Left forelimb (tissue), 1 donor: ENCODE measurements around the gene OXGR1.
"Not testable (repeated sequence)": the region's sequence is repeated elsewhere in the genome, so short reads cannot be mapped to it uniquely, and the experiment has no call there.

Experiments
- DNase-seq: peaks from one replicate; pipeline ENCODE4 v3.0.0-alpha.2; 2018; ENCODE audit warnings: low spot score

The OXGR1 gene

DNA sequence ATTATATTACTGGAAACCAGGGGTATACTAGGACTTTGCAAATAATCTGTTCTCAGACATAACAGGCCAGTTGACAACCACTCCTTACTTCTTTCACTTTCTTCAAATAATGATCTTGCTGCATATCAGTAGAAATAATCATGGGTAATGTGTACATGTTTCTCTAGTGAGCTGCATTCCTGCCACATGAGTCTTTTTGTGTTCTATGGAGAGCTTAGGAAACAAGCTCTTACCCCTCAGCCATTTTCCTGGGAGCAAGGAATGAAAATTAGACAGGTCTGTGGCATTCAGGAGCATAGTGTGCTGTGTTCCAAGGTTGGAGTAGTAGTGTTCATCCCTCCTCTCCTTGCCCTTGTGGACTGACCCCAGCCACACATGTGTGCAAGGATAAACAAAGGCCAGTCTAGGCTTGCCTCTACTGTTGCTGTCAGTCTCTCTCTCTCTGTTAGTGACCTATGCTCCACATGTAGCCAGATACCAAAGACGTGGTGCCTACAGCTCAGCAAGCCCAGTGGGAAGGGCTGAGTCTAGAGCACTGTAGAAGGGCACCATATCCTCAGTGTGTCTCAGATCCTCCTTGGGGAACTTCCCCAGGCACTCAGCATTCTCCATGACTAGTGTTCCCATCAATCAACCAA is 11.5 kb upstream of the OXGR1 start:
- DNase-seq = no peak

DNA sequence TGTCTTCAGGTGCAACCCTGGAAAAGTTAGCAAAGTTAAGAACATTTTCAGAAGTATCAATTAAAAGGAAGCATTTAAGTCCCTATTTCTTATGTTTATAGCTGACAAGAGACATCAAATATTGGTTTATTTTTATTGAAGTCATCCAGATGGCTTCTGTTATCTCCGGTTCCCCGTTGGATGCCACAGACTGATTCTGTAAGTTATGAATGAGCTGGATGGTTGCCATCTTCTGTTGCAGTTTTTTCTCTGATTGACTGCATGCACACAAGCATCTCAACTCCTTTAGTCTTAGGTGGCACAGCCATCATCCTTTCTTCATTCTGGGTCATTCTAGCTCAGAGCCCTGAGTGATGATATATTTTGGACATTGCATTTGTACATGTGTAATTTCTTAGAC is 10.6 kb upstream of the OXGR1 start:
- no peak for DNase-seq

DNA sequence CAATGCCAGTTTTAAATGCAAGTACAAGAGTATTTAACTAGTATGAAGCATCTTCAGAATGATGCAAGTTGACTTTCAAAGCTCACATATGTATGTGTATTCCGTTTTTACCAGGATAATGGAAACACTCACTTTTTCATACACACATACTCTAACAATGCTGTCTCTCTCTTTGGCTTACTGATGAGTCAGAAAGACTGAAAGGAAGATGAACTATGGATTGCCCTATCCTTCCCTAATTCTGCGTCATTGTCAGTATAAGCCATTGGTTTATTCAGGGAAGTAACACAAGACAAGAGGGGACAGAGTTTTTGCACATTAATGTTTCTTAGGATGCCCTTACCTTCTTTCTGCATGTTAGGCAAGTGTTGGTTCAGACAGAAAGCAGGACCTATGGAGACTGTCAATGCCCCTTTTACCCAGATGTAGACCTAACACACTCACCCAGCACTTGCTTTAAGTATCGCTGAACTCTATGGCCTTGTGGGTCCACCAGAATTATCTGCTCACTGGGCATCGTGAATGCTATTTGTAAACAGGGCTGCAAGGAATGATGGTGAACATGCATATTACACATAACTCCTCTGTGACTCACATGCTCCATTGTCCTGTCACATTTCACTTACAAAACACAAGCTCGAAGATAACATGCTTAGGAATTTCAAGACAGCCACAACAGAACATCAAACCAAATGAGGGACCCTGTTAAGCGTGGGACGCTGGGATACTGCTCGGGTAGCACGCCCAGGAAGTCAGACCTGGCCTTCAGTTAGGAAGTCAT is 10.0 kb upstream of the OXGR1 start:
- no peak for DNase-seq

DNA sequence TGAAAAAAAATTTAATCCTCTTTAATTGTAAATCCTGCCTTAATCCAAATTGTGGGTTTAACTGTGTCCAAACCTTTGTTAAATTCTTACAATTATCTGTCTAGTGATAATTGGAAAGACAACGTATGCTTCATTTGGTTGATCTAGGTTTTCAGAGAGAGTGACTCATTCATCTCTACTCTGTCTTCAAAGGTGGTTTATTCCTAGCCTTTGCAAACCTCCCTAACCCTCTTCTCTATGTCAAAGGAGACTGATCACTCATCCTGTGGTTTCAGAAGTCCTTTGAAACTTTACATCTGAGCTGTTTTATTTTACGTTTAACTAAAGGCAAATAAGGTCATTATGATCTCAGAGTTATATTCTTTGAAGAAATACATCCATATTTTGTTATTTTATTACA is 8.8 kb upstream of the OXGR1 start:
- DNase-seq = no peak

DNA sequence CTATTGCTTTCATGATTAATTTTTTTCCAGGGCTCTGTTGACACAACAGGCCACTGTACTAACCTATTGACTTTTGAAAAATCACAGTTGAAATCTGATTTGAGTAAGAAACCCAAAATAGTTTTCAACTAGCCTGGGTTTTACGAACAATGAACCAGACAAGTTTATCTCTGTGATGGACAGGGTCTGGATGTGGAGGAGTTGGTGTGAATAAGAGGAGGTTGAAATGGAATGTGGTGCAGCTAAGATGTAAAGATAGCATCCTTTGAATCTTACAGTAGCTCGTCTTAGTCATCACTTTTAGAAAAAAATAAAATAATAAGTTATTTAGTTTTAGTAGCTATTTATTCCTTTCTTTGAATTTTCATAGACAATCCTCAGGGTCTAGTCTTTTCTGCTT is 8.3 kb upstream of the OXGR1 start:
- DNase-seq = no peak

DNA sequence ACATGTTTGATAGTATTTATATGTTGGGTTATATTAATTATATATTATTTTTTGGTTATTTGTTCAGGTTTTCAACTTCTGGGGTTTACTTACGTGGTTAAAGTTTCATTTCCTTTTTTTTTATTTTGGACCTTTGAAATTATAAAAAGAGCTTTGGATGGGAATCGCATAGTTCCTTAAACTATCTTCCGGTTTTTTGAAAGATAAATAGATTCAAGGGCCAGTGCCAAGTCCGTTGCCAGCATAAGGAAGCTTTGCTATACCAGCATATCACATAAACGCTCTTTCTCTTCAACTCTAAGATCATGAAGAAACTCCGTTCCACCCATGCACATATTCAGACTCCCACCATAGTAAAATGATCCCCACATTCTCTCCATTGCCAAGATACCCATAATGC is 7.4 kb upstream of the OXGR1 start:
- DNase-seq = no peak

DNA sequence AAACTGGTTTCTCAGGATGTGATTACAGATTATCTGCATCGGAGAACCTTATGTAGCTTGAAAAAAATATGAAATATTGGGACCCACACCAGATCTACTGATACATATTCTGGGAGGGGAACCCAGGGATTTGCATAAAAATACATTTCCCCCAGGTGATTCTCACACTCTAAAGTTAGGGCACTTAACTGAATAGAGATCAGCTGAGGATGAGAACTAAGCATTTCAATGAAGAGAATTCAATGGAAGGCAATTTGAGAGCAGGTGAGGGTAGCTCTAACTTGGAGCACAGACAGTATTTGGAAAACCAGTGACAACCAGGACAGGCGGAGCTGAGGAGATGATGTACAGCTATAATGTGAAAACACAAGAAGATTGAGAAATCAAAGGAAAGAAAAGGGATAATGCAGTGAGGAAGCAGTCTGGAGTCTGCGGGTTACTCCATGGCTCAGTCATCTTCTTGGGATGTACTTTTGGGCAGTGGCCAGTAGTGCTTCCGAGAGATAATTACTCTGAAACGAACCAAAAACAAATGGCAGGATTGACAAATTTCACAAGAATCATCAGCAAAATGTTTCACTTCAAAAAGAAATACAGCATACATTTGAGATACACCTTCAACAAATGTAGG is 6.1 kb upstream of the OXGR1 start:
- no peak for DNase-seq

DNA sequence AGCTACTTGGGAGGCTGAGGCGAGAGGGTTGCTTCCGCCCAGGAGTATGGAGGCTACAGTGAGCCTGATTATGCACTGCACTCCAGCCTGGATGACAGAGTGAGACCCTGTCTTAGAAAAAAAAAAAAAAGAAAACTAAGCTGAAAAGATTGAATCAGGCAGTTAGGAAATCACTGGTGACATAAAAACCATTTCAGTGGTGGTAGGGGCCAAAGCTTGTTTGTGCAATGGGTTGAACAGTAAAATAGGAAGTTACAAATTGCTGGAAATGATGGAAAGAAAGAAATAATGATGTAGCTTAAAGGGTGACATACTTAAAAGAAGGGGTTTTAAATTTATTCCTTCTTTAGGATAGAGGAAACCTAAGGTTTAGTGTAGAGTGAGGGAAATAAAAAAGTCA is 4.8 kb upstream of the OXGR1 start:
- no peak for DNase-seq

DNA sequence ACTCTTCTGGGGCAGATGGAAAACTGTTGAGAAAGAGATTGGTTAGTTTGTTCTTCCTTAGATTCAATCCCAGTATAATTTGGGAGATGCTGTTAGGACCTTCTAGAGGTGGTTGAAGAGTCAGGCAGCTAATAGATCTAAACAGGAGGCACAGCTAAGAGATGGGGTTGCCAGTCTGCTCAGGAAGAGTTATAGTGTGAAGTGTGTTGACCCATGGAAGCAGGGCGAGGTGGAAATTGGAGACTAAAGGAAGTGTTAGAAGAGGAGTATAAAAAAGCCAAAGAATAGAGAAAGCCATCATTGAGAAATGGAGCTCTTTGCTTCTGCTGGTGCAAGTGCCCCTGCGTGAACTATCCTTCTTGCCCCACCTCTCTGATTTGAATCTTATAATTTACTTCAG is 3.8 kb upstream of the OXGR1 start:
- no peak for DNase-seq

DNA sequence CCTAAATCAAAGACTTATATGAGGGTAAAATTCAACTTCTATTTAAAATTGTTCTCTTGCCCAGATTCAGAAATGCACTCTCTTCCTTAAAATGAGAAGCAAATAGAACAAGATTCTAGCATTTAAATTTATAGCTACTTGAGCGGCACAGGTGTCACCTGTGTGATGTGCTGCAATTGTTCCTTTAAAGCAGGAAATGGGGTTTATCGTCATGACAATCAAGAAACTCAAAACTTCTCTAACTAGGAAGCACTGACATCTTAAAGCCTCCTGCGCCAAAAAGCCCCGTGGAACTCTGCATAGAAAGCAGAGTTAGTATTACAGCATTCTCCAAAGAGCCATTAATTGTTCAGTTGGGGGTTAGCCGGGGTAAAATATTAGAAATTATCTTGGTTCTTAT is 2.6 kb upstream of the OXGR1 start:
- no peak for DNase-seq

DNA sequence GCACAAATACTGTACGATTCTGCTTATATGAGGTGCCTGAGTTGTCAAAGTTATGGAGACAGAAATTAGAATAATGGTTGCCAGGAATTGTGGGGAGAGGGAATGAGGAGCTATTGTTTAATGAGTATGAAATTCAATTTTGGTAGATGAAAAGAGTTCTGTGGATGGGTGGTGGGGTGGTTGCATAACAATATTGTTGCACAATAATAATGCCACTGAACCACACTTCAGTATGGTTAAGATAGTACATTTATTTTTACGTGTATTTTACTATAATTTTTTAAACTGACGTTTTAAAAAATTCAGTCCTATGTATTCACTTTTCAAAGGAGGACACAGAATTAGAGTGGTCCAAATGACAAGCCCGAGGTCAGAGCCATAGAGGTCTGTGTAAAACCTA is 1.8 kb upstream of the OXGR1 start:
- DNase-seq = no peak

DNA sequence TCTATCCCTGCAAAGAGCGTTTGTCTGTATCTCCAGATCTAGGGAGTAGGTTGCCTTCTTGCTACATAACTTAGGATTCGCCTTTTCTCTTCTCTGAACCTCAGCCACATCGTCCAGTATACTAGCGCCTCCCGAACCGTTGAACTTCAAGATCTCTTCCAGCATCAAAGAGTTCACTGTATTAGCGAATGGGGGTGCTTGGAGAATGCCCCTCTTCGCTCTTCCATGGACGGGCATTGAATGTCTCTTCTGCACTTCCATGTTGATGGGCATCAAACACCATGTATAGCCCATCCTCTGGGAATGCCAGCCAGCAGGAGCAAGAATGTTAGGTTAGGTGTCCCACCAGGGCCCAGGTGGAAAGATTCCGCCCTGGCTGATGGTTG is 575 bp upstream of the OXGR1 start:
- DNase-seq = no peak

DNA sequence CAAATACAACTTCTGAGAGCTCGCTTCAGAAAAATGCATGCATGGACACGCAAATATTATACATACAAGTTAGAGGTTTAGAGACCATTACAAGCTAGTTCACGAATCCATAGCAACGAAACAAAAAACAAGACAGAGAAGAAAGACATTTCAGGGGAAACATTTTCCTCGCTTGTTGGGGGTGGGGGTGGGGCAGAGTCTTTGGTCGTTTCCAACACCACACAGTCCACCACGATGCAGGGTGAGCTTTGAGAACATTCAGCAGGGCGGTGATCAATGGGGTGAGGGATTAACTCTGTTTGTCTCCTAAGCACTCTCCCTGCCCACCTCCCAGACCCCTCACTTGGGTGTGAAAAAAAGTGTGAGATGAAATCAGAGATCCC is 651 bp downstream of the OXGR1 start:
- DNase-seq = no peak

DNA sequence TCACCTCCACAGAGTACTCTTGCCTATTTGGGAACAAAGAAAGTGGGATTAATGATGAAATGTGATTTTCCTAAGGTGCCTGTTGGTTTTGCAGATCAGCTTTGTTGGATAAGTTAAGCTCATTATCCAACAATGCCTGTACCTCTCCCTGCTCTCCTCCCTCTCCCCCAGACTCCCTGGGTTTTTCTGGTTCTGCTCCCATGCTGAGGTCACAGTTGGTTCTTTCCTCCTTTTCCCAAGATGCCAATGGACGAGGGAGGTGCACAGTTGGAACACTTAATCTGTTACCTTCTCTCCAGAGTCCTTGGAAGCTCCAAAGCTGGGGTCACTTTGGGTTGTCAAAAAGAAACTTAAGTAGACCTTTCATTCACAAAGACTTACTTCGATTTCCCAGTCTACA is 1.6 kb downstream of the OXGR1 start:
- no peak for DNase-seq

DNA sequence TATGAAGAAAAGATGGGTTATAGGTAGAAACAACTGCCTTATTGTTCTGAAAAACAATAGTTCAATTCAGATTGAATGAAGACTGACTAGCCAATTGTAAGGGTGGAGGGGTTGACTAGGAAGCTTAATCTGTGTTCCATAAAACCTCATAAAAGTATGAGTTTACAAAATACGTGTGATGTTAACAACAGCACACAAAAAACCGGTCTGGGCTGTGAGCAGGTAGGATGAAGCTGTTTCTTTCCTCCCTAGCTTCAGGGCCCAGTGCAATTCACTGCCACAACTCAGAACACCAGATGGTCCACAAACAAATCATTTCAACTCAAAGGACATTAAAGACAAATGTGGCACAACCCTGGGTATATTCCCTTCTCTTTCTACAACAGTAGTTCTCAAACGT is 3.2 kb downstream of the OXGR1 start:
- DNase-seq = no peak

DNA sequence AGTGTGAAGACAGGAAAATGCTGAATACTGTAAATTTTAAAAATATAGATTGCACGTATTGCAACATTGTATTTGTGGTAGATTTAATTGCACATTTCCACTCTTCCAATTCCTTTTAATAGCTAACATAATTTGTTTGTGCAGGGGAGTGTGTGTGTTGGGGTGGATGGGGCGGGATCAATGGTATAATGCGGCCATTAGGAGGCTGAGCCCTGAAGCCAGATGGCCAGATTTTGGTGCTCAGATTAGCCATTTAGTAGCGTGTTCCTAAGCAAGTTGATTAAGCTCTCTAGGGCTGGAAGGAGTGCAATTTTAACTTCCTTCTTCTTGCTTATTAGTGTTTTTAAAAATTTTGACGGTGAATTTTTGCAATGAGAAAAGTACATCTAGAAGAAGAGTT is 5.8 kb downstream of the OXGR1 start:
- no peak for DNase-seq

DNA sequence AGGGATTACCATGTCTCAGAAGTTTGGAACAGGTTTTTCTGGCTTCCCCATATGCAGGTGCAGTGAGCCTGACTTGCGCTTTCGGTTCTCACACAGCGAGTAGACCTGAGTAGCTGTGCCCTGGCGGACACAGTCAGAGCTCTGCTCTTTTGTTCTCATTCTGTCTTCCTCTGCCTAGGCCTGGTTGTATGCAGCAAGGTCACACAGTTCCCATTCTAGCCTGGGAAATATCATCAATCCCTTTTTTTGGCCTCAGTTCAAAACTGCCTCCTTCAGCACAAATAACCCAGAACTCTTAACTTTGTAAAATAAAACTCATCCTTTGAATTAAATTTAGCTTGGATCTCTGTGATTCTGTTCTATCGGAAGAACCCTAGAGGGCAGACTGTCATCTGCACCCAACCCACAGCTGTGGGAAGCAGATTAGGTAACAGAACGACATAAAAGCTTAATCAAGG is 10.2 kb downstream of the OXGR1 start:
- DNase-seq = no peak

DNA sequence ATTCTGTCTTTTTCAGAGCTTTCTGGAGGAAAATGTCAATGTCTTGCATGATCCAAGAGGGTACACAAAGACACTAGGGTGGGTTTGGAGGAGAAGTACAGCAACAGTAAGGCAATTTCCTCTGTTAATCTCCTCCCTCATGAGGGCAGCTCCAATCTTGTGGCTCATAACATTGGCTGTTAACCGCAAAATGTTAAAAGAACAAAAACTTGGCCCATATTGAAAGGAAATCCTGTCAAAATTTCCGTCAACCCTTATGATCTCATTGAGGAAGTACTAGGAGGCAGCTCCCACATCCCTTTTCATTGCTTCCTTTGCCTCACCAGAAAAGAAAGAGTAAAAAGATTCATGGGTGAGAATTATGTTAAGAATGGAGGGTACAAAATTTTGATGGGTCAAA is 11.6 kb downstream of the OXGR1 start:
- no peak for DNase-seq

DNA sequence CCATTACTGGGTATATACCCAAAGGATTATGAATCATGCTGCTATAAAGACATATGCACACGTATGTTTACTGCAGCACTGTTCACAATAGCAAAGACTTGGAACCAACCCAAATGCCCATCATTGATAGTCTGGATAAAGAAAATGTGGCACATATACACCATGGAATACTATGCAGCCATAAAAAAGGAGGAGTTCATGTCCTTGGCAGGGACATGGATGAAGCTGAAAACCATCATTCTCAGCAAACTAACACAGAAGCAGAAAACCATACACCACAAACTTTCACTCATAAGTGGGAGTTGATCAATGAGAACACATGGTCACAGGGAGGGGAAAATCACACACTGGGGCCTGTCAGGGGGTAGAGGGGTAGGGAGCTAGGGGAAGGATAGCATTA is 14.4 kb downstream of the OXGR1 start:
- not testable (repeated sequence) for DNase-seq

DNA sequence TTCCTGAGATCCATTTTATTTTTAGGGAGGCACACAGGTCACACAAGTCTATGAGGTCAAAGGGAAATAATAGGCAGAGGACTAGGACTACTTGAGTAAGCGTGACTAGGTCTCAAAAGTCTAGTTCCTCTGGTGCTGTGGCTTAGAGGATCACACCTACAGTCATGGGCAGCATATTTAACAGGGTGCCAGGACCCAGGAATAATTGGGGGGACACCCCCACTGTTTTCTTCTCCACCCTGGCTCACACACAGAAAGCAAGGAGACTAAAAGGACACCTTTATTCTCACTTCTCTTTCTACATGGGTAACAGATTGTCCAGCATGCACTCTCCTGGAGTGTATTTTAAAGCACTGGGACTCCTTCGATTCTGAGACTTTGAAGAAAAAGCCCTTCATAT is 26.2 kb downstream of the OXGR1 start:
- no peak for DNase-seq

DNA sequence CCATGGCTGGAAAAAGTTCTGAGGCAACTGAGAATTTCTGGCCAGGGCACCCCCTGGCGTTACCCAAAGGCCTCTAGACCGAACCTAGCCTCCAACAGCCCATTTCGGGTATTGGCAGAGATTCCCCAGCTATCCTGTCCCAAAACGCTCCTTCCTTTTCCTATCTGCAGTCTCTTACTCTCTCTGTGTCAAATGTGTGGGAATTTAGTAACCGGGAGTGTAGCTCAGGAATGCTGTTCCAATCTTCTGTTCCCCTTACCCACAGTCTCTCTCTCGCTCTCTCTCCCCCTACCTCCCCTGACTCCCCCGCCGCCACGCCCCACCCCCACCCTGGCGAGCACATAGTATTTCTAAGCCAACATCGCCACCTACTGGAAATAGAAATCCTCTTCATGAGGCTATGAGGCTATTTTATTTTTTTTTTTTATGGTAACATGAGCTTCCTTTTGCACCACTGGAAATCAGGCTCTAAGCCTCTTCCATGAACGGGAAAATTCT is 27.0 kb downstream of the OXGR1 start:
- DNase-seq = no peak

DNA sequence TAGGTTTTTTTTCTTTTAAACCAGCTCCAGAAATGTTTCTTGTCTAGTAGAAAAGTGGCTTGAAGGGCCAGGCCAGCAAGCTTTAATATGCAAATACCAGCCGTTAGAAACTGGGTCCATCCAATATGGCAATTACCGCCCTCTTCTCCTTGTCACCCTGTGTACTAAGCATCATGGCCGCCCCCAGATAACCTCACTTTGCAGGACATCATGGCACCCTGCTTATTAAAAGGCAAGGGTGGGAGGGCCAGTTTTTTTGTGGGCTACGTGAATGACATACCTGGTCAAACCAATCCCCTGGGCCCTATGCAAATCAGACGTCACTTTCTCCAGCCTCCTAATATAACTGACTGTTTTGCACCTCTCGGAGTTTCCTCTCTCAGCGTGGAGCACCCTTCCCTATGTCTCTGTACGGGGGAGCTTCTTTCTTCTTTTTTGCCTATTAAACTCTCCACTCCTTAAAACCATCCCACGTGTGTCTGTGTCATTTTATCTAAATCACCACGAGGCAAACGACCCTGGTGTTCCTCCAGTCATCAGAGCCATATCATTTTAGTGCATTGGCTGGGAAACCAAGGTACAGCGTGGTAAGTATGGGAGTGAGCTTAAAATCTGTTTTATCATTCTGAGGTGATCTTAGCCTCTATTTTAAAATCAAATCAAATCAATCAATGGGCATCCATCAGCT is 27.7 kb downstream of the OXGR1 start:
- no peak for DNase-seq
